Activated CD8-positive, alpha-beta T cell treated with anti-CD3 and anti-CD28 coated beads for 36 hours (primary cell): ENCODE data around the gene CDH15. TPM values are rescaled to one million over a fixed set of nuclear protein-coding genes. Genes with fewer than 3 reads are reported as not detected.

Experiments used
- ATAC-seq: fragments of 200-7000 bp; cut with Tn5 transposase; one replicate; pipeline ENCODE4 v1.10.0; 2021; ENCODE audit warnings: mild to moderate bottlenecking, moderate library complexity
- CTCF ChIA-PET: fragments of 350-600 bp; sonication (Branson Sonifier 250); formaldehyde crosslinking; loops from one replicate; lab custom pipeline; 2021; ENCODE audit warnings: antibody characterized with exemption; lab: Charles Lee
- POLR2A ChIA-PET: fragments of 350-600 bp; sonication (Branson Sonifier 250); formaldehyde crosslinking; loops from one replicate; lab custom pipeline; 2021; ENCODE audit warnings: antibody characterized with exemption; lab: Charles Lee
- DNase-seq: peaks from one replicate; pipeline ENCODE4 v3.0.0-alpha.2; 2020
- H3K27ac Mint-ChIP-seq: one replicate; pipeline ENCODE4 v1.8.0; 2021; ENCODE audit warnings: mild to moderate bottlenecking, mixed read lengths
- H3K27me3 Mint-ChIP-seq: one replicate; pipeline ENCODE4 v1.8.0; 2021; ENCODE audit warnings: mixed read lengths
- H3K36me3 Mint-ChIP-seq: one replicate; pipeline ENCODE4 v1.8.0; 2021; ENCODE audit warnings: low read depth, mixed read lengths
- H3K4me1 Mint-ChIP-seq: one replicate; pipeline ENCODE4 v1.8.0; 2021; ENCODE audit warnings: low read depth, mixed read lengths
- H3K4me3 Mint-ChIP-seq: one replicate; pipeline ENCODE4 v1.8.0; 2021; ENCODE audit warnings: mild to moderate bottlenecking, moderate library complexity, mixed read lengths
- H3K9me3 Mint-ChIP-seq: one replicate; pipeline ENCODE4 v1.8.0; 2021; ENCODE audit warnings: mixed read lengths
- intact Hi-C: fragments of 100-400 bp; cut with micrococcal nuclease; formaldehyde crosslinking; loops from one replicate; pipeline ENCODE4 v1.10.0; 2022
- total RNA-seq, 2 experiments: library from RNA; stranded (reverse); gene quantifications; one replicate each; pipeline ENCODE4 v1.2.3, GENCODE V29; 2021
- TF ChIP-seq, protein P1 (sequence below): fragments of 200-600 bp; IDR thresholded peaks from one replicate; pipeline ENCODE4 v1.8.0; 2022; ENCODE audit warnings: antibody characterized with exemption, mild to moderate bottlenecking

The CDH15 gene
- total RNA-seq, 2 experiments from 2014 or later, result not detected

DNA sequence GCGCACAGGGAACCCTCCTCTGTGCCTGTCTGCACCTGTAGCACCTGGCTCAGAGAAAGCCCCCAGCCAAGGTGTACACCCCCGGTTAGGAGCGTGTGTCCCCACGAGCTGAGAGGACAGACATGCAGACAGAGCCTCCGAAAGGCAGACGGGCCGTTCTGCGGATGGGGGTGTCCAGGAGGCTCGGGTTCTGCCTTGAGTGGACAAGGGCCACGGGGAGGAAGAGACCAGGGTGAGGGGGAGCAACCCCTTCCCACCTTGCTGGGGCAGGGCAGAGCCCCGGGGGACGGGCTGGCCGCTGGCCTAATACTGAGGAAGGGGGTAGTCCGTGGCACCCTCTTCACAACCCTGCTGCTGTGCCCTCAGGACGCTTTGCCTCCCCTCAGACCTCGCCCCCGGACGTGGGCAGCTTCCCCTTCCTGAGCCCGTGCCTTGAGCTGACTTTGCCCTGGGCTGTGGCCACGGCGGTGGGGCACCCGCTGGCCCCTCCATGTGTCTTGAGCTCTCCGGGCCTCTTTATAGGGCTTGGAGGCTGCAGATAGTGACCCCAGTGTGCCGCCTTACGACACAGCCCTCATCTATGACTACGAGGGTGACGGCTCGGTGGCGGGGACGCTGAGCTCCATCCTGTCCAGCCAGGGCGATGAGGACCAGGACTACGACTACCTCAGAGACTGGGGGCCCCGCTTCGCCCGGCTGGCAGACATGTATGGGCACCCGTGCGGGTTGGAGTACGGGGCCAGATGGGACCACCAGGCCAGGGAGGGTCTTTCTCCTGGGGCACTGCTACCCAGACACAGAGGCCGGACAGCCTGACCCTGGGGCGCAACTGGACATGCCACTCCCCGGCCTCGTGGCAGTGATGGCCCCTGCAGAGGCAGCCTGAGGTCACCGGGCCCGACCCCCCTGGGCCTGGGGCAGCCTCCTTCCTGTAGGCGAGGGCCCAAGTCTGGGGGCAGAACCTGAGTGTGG is 23.1 kb downstream of the CDH15 start:
- ChIA-PET POLR2A (no interaction called here), CTCF (no interaction called here)
- TF ChIP-seq, protein P1, sequence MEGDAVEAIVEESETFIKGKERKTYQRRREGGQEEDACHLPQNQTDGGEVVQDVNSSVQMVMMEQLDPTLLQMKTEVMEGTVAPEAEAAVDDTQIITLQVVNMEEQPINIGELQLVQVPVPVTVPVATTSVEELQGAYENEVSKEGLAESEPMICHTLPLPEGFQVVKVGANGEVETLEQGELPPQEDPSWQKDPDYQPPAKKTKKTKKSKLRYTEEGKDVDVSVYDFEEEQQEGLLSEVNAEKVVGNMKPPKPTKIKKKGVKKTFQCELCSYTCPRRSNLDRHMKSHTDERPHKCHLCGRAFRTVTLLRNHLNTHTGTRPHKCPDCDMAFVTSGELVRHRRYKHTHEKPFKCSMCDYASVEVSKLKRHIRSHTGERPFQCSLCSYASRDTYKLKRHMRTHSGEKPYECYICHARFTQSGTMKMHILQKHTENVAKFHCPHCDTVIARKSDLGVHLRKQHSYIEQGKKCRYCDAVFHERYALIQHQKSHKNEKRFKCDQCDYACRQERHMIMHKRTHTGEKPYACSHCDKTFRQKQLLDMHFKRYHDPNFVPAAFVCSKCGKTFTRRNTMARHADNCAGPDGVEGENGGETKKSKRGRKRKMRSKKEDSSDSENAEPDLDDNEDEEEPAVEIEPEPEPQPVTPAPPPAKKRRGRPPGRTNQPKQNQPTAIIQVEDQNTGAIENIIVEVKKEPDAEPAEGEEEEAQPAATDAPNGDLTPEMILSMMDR, result no peak
- no peaks in the 10 kb centered on the region for H3K36me3 Mint-ChIP-seq
- DNase-seq, result no peak
- intact Hi-C loops, result no loop called here
- no peak overlapping the region for H3K27ac Mint-ChIP-seq
- no peaks in the 10 kb centered on the region for H3K4me1 Mint-ChIP-seq
- no peak overlapping the region for H3K4me3 Mint-ChIP-seq
- peaks cover 4% of the 10 kb centered on the region for H3K27me3 Mint-ChIP-seq
- ATAC-seq, result no peak
- H3K9me3 Mint-ChIP-seq, result no peaks in the 10 kb centered on the region

DNA sequence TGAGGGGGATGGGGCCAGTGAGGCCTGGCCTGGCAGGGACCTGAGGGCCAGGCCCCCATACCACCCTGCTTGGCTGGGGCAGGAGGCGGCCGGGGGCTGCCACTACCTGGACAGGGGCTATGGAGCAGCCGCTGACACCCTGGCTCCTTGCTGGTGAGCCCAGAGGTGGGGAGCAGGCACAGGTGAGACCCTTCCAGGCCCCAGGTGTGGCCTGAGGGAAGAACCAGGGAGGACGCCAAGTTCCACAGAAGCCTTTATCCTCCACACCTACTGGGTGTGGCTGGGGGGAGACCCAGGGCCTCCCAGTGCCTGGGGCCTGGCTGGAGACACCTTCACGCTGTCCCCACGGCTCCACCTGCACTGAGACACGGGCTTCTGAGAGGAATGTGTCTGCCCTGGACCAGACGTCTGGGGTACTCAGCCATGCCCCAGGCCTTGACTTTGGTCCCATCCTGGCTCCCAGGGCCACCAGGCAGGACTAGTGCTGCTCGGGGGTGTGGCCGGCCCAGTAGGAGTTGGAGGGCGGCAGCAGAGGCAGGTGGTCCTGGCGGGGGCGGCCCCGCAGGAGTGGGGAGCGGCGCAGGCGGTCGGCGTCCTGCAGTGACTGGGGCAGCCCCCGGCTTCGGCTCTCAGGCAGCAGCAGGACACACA is 24.1 kb downstream of the CDH15 start:
- ChIA-PET CTCF (no interaction called here), POLR2A (no interaction called here)
- TF ChIP-seq, protein P1, result no peak
- no peak for ATAC-seq
- Mint-ChIP-seq H3K4me3 (no peak overlapping the region), H3K27ac (no peak overlapping the region), H3K36me3 (no peaks in the 10 kb centered on the region), H3K4me1 (peaks cover 6% of the 10 kb centered on the region), H3K27me3 (peaks cover 13% of the 10 kb centered on the region), H3K9me3 (no peaks in the 10 kb centered on the region)
- intact Hi-C loops, result no loop called here
- no peak for DNase-seq

DNA sequence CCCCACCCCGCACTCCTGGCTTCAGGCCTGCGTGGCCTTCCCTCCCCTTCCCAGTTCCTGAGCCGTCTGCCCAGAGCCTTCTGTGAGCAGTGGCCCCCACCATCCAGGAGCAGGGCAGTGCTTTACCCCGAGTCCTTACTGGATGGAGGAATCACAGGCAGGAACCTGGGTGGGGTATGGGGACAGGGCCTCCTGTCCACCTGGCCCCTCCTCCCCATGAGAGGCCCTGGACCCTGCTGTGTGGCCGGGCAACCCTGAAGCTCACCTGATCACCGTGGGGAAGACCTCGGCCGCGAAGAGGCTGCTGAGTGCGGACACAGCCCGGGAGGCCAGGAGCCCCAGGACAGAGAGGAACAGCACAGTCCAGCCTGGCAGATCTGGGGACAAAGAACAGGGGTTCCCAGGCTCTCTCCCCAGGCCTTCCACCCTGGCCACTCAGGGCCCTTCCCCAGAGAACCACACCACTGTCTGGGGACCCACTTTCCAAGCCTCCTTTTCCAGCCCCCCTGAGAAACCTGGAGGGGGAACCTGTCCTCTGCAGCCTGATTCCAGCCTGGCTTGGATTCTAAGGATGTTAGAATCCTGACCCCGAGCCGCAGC is 25.6 kb downstream of the CDH15 start:
- no peak overlapping the region for H3K4me3 Mint-ChIP-seq
- peaks cover 8% of the 10 kb centered on the region for H3K4me1 Mint-ChIP-seq
- ATAC-seq, result no peak
- intact Hi-C loops, result no loop called here
- ChIA-PET POLR2A (no interaction called here), CTCF (no interaction called here)
- no peaks in the 10 kb centered on the region for H3K36me3 Mint-ChIP-seq
- no peak overlapping the region for H3K27ac Mint-ChIP-seq
- TF ChIP-seq, protein P1, result no peak
- no peak for DNase-seq
- peaks cover 15% of the 10 kb centered on the region for H3K27me3 Mint-ChIP-seq
- no peaks in the 10 kb centered on the region for H3K9me3 Mint-ChIP-seq

DNA sequence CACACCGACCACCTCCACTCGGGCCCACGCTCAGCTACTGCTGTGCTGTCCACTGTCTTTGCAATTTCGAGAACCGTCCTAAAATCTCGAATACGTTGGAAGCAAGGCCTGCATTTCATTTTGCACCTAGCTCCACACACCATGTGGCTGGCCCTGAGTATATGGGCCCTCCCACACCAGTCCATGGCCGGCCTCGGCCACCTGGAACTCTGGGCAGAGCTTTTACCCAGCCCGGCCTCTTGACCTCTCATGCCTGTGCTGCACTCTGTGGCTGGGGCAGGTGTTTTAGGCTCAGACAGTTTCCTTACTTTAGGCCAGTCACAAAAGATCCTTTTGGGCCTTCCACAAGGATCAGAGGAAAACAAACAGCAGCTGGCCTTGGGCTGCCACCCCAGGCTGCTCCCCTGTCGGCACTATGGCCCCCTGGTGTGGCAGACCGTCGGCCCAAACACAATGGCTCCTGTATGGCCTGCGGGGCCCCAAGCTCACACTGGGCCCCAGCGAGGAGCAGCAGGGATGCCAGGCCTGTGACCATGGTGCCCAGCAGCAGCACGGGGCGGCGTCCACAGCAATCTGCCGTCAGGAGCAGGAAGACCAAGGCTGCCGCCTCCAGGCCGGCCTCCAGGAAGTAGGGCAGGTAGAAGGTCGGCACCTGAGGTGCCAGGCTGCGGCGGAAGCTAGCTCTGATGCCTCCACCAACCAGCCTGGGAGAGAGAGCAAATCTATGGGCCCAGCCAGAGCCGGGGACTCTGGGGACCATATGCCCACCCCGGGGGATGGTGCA is 26.3 kb downstream of the CDH15 start:
- TF ChIP-seq, protein P1, result no peak
- ATAC-seq (no peak), DNase-seq (no peak)
- Mint-ChIP-seq H3K27me3 (peaks cover 20% of the 10 kb centered on the region), H3K36me3 (no peaks in the 10 kb centered on the region), H3K27ac (no peak overlapping the region), H3K9me3 (no peaks in the 10 kb centered on the region), H3K4me3 (no peak overlapping the region), H3K4me1 (peaks cover 13% of the 10 kb centered on the region)
- CTCF ChIA-PET, result no interaction called here
- intact Hi-C loops, result no loop called here
- POLR2A ChIA-PET, result no interaction called here
